Measurements from ENCODE around the gene TP53I3.

DNA sequence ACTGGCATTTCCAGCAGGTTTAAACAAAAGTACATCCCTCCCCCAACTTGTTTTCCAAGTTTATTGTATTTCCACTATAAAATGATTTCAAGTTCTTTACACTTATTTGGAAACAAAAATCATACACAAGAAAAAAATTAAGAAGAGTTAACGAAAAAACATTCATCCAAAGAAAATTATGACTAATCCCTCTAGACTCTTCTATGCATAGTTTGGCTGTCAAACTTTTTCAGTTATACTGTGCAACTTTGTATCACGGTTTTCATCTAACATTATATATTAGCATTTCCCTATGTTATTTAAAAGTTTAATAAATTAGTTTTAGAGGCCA is 38.1 kb downstream of the TP53I3 start:
- TF ChIP-seq, protein P1, sequence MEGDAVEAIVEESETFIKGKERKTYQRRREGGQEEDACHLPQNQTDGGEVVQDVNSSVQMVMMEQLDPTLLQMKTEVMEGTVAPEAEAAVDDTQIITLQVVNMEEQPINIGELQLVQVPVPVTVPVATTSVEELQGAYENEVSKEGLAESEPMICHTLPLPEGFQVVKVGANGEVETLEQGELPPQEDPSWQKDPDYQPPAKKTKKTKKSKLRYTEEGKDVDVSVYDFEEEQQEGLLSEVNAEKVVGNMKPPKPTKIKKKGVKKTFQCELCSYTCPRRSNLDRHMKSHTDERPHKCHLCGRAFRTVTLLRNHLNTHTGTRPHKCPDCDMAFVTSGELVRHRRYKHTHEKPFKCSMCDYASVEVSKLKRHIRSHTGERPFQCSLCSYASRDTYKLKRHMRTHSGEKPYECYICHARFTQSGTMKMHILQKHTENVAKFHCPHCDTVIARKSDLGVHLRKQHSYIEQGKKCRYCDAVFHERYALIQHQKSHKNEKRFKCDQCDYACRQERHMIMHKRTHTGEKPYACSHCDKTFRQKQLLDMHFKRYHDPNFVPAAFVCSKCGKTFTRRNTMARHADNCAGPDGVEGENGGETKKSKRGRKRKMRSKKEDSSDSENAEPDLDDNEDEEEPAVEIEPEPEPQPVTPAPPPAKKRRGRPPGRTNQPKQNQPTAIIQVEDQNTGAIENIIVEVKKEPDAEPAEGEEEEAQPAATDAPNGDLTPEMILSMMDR (IDR thresholded peaks at IDR 0.05 in 2 of 3, conservative IDR thresholded peaks at IDR 0.05 in 1 of 3; ENCODE audit: borderline replicate concordance in 1 of 3, insufficient read depth in 1 of 3, low read depth in 2 of 3, low read length in 2 of 3), result no peak
- no peak for TF ChIP-seq RAD21 (IDR thresholded peaks at IDR 0.05; ENCODE audit: low read depth)
- TF ChIP-seq EZH2 (IDR thresholded peaks at IDR 0.05), result no peak
- TF ChIP-seq CEBPB (IDR thresholded peaks at IDR 0.05; ENCODE audit: low read depth), result no peak
- no peak for TF ChIP-seq SIN3A (IDR thresholded peaks at IDR 0.05; ENCODE audit: low read depth)
